OCI-LY3 (cell line): ENCODE data around the gene TBKBP1.

ENCODE experiments used
- EZH2phosphoT487 ChIP-seq: fragments of 200-600 bp; shearing (Covaris generic); IDR thresholded peaks from 2 replicates; pipeline ENCODE4 v1.6.1; 2018; ENCODE audit warnings: antibody characterized with exemption, mixed run types, low read depth
- TF ChIP-seq, protein P1 (sequence below): fragments of 200-600, 300-600 bp; sonication (generic); IDR thresholded peaks from 2 replicates; pipeline ENCODE4 v1.5.1; 2014; ENCODE audit warnings: antibody characterized with exemption, low read length, low read depth

- TF ChIP-seq, protein P1, sequence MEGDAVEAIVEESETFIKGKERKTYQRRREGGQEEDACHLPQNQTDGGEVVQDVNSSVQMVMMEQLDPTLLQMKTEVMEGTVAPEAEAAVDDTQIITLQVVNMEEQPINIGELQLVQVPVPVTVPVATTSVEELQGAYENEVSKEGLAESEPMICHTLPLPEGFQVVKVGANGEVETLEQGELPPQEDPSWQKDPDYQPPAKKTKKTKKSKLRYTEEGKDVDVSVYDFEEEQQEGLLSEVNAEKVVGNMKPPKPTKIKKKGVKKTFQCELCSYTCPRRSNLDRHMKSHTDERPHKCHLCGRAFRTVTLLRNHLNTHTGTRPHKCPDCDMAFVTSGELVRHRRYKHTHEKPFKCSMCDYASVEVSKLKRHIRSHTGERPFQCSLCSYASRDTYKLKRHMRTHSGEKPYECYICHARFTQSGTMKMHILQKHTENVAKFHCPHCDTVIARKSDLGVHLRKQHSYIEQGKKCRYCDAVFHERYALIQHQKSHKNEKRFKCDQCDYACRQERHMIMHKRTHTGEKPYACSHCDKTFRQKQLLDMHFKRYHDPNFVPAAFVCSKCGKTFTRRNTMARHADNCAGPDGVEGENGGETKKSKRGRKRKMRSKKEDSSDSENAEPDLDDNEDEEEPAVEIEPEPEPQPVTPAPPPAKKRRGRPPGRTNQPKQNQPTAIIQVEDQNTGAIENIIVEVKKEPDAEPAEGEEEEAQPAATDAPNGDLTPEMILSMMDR: no peak
- TF ChIP-seq EZH2phosphoT487: no peak
Measured at GRCh38 chr17:47735139-47735464, 41.1 kb downstream of the TBKBP1 start.
